Muscle of arm (tissue), 14 donors: ENCODE measurements around the gene PRTG. TPM values are rescaled to one million over a fixed set of nuclear protein-coding genes. Genes with fewer than 3 reads are reported as not detected.
A peak's percentile ranks its signal among the peaks of the same experiment; 100 is the strongest.
"Not testable (repeated sequence)": the region's sequence is repeated elsewhere in the genome, so short reads cannot be mapped to it uniquely, and the experiment has no call there.

ENCODE experiments used
- DNase-seq: peaks from one replicate; pipeline ENCODE4 v3.0.0-alpha.2; 2013
- long read RNA-seq, 11 donors: transcript quantifications; one replicate each; lab custom pipeline, GENCODE V29; 2026
- polyA plus RNA-seq, 12 donors: library from polyadenylated mRNA; unstranded; fragments of 120-200 nt; gene quantifications; one replicate each; pipeline ENCODE4 v1.2.1, GENCODE V29; 2013; ENCODE audit not compliant: insufficient read length in 12 of 12

PRTG gene, protein sequence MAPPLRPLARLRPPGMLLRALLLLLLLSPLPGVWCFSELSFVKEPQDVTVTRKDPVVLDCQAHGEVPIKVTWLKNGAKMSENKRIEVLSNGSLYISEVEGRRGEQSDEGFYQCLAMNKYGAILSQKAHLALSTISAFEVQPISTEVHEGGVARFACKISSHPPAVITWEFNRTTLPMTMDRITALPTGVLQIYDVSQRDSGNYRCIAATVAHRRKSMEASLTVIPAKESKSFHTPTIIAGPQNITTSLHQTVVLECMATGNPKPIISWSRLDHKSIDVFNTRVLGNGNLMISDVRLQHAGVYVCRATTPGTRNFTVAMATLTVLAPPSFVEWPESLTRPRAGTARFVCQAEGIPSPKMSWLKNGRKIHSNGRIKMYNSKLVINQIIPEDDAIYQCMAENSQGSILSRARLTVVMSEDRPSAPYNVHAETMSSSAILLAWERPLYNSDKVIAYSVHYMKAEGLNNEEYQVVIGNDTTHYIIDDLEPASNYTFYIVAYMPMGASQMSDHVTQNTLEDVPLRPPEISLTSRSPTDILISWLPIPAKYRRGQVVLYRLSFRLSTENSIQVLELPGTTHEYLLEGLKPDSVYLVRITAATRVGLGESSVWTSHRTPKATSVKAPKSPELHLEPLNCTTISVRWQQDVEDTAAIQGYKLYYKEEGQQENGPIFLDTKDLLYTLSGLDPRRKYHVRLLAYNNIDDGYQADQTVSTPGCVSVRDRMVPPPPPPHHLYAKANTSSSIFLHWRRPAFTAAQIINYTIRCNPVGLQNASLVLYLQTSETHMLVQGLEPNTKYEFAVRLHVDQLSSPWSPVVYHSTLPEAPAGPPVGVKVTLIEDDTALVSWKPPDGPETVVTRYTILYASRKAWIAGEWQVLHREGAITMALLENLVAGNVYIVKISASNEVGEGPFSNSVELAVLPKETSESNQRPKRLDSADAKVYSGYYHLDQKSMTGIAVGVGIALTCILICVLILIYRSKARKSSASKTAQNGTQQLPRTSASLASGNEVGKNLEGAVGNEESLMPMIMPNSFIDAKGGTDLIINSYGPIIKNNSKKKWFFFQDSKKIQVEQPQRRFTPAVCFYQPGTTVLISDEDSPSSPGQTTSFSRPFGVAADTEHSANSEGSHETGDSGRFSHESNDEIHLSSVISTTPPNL
- 1 to 10 TPM in 11 of 12 donors, not detected in 1; 1.4 to 4.4 (median 2.9) TPM for polyA plus RNA-seq
- long read RNA-seq, donor 1: 0 reads
- long read RNA-seq, donor 2: 0 reads
- long read RNA-seq, donor 3: 0 reads
- long read RNA-seq, donor 4: 0 reads
- long read RNA-seq, donor 5: 0 reads
- long read RNA-seq, donor 6, partial matches to known transcripts: 0 of 1 reads
- long read RNA-seq, donor 6, other reads (novel, unspliced or antisense): 0 of 1 reads
- long read RNA-seq, donor 7: 0 reads
- long read RNA-seq, donor 8: 0 reads
- long read RNA-seq, donor 9: 0 reads
- long read RNA-seq, donor 10: 0 reads
- long read RNA-seq, donor 11: 0 reads

DNA sequence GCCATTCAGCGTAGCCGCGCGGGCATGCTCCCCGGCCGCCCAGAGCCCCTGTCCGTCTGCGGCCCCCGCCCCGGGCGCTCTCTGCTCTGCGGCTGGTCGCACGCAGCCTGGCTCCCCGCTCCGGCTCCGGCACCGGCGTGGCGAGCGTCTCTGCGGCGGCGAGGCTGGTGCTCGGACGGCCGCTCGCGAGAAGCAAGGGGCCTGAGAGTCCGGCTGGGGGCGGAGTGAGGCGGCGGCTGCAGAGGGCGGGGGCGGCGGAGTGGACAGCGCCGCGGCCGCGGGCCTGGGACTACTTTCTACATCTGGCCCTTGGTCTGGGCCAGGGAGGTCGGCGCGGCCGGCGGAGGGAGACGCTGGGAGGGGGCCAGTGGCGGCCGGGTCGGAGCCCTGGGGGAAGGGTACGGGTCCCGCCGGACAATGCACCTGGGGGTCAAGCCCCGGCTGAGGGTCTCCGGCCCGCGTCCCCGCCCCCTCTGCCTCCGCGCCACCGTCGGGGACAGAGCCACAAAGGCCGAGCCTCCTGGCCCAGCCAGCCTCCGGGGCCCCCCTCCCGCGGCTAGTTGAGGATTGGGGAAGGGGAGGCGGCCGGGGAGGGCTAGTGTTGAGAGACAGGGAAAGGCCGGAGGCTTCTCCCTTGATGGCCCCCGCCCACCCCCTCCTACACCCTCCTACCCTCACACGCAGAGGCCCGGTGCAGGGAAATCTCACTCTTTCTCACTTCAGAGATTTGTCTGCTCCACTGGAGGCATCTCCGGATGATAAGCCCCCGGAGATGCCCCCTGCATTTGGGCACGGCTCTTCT, at the start of gene PRTG:
TSS of gene PRTG (minus strand) at position 226 of the 802 bp plus-strand sequence. CDS start at position 5, 221 bp downstream.
- DNase-seq: peak; percentile 83

DNA sequence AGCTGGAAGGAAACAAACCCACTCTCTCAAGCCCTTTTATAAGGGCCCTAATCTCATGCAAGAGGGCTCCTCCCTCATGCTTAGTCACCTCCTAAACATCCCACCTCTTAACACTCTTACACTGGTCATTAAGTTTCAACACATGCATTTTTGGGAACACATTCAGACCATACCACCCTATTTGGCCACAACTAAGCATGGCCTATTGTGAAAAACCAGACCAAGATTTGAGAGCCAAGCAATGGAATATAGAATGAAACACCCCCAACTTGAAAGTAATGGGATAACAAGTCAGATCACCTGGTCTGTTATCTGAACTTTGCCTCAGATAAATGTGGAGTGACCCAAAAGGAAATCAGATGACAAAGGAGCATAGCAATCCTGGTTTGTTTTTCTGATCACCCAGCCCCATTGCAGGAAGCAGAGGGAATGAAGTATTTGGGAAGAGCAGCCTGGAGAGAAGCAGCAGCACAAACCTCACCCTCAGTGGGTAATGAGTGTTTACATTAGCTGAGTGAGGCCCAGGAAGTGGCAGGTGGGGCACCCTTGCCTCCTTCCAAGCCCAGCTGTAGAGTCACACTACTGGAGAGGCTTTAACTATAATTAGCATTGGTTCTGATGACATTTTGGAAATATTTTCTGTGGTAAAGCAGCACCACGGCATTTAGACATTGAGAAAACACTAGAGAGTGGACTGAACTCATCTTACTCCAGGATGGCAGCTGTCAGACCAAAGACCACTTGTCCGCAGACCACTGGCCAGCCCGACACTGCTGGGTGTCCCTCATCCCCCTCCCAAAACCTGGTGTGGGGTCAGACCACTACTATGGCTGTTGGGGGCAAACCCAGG, 48.8 kb upstream of the PRTG start:
- no peak for DNase-seq

DNA sequence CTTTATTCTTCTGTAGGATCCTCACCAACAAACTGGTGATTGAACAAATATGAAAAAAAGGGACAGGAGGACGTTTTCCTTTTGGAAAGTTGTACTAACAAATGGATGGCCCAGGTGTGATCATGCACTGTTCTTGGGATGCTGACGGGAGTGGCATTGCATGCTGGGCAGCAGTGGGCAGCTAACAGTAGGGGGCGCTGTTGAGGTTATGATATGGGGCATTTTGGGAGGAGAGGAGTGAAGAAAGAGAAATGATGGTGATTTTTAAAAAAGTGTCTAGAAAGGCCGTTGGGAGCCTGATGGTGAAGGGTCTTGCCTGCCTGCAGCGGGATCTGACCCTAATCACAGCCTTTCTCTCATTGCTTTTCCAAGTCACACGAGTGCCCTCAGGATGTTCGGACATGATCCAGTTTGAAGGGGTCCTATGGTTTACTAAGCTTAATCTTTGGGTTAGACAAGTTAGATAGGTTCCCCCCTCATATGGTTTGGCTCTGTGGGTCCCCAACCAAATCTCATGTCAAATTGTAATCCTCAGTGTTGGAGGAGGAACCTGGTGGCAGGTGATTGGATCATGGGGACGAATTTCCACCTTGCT, 46.2 kb upstream of the PRTG start:
- no peak for DNase-seq

DNA sequence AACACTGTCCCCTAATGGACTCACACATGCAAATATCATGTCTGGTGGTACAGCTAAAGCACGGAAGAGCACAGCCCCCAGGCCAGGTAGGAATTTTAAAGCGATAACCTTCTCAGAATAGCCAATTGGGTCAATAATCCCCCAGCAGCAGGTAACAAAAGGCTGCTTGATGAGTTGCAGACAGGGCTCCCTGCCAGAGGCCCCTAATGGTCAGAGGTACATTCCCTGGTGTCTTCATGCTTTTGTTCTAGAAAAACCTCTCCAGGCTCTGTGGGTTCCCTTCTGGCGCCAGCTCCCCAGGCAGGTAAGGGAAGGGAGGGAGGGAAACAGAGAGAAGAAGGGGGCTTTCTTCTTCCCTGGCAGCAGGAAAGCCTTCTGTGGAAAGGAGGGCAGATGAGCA, 43.4 kb upstream of the PRTG start:
- no peak for DNase-seq

DNA sequence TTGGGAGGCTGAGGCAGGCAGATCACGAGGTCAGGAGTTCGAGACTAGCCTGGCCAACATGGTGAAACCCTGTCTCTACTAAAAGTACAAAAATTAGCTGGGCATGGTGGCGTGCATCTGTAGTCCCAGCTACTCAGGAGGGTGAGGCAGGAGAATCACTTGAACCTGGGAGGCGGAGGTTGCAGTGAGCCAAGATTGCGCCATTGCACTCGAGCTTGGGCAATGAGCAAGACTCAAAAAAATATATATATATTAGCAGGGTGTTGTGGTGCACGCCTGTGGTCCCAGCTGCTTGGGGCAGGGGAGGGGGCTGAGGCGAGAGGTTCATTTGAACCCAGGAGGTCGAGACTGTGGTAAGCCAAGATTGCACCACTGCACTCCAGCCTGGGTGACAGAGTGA, 42.6 kb upstream of the PRTG start:
- not testable (repeated sequence) for DNase-seq

DNA sequence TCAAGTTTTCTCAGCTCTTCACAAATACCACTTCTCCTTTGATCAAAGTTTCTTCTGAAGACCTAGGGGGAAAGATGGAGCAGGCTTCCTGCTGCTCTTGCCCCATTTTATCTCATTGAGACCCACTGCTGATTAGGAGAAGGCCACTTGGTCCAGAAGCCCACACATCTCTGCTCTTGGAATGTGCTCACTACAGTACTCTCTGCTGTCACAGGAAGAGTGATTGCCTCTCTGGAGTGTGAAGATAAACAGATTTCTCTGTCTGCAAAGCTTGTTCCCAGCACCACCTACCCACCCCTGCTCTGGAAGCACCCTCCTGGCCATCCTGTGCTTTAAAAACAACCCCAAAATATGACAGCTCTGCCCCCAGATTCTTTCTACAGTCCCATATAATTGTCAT, 41.3 kb upstream of the PRTG start:
- no peak for DNase-seq

DNA sequence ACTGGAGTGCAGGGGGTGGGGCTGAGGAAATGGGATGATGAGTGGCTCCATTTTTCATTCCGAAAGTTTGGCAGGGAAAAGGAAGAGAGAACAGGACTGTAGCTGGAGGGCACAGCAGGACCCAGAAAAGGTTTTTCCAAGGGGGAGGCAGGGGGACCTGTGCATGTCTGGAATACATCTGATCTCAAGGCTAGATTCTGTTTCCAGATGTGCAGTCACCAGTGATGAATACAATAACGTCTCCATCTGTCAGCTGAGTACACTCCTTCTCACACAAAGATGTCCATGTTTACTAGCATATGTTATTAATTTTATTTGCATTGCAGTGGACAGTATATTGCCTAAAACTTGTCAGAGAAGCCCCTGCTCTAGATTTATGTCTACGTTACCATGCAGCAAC, 39.9 kb upstream of the PRTG start:
- no peak for DNase-seq

DNA sequence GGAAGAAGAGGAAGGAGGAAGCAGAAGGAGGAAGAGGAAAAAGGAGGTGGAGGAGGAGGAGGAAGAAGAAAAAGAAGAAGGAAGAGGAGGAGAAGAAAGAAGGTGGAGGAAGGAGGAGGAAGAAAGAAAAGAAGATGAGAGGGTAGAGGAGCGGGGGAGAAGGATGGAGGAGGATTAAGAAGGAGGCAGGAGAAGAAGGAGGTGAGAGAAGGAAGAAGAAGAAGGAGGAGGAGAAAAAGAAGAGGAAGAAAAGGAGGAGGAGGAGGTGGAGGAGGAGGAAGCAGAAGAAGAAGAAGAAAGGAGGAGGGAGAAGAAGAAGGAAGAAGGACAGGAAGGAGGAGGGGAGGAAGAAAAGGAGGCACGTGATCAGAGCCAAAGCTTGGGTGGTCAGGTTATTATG, 37.3 kb upstream of the PRTG start:
- no peak for DNase-seq

DNA sequence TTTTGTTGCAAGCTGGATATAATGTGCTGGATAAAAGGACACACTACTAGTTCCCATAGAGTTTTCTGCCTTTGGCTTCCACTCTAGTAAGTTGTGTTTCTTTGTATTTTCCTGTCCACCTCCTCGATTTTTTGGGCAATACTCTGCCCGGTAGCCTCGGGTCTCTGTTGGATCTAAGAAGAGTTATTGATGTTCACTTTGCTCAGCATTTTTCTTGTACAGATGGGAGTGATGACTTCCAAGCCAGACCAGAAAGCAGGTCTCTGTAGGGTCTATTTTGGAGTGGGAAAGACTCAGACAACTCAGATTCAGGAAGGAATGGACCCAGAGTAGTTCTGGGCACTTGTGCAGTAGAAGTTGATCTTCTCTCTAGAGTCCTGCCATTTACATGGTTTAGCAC, 36.0 kb upstream of the PRTG start:
- no peak for DNase-seq

DNA sequence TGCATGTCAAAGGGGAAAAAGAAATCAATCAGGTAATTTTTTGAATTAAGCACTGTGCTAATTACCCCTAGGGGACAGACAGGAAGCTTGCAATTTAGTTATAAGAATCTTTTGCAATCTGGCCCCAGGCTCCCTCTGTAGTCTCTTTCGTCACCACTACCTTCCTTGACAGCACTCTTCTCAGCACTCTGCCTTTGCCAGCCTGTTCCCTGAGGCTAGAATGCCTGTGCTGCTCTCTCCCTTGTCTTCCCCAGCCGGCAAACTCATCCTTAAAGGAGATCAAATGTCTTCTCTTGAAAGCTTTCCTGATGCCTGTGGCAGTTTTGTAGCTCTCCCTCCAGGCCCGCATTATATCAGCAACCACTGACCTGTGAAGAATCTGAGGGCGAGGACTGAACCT, 32.4 kb upstream of the PRTG start:
- no peak for DNase-seq

DNA sequence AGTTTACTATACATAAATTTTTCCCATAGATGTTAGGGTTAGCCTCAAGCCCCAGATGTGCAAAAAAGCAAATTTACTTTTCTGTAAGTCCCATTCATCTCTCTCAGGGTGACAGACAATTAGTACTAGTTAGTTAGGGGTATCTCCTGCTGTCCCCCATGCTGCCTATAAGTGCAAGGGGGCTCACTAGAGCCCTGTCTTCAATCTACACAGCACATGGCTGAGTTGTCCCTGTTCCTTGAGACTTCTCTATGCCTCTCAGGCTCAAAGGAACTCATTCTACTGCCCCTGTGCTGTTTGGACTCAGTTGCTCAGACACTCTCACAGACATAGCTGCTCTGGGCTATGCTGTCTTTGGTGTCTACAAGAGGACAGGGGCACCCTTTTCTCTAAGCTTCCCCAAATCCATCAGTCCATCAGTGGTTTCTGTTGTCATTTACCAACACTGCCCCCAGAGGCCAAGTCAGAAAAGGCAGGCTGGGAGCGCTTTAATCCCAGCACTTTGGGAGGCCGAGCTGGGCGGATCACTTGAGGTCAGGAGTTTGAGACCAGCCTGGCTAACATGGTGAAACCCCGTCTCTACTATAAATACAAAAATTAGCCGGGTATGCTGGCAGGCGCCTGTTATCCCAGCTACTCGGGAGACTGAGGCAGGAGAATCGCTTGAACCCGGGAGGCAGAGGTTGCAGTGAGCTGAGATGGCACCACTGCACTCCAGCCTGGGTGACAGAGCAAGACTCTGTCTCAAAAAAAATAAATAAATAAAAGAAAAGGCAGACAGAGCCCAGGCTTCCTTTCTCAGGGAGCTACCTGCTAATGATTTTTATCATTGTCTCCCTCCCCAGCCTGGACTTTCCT, 31.4 kb upstream of the PRTG start:
- no peak for DNase-seq

DNA sequence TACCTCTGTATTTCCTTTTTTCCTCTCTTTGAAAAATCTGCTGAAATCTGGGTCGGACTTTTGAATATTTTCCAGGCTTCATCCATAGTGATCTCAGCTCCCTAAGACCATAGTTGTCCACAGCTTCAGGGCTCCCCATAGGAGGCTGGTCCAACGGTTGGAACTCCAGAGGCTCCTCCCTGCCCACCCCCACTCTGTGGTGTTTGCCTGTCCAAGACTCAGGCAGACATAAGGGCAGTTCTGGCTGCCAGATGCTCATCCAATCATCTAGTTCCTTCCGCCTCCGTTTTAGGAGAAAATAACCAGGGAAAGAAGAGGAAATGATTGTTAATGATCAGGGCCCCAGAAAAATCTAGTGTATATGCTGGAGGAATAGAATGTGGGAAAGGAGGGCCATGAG, 27.9 kb upstream of the PRTG start:
- DNase-seq: no peak

DNA sequence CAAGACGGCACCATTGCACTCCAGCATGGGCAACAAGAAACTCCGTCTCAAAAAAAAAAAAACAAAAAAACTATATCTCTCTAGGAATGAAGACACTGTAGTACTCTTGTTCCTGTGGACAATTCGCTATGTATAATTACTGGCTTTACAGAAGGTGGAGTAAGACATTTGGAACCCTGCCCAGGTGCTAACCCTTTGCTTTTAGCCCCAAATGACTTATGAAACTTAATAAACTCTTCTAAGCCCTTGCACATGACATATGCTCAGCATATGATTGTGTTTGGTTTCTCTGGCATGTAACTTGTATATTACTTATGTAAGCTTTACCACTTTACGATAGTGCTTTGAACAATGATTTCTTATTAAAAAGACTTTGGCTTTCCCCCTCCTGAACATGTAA, 27.3 kb upstream of the PRTG start:
- no peak for DNase-seq

DNA sequence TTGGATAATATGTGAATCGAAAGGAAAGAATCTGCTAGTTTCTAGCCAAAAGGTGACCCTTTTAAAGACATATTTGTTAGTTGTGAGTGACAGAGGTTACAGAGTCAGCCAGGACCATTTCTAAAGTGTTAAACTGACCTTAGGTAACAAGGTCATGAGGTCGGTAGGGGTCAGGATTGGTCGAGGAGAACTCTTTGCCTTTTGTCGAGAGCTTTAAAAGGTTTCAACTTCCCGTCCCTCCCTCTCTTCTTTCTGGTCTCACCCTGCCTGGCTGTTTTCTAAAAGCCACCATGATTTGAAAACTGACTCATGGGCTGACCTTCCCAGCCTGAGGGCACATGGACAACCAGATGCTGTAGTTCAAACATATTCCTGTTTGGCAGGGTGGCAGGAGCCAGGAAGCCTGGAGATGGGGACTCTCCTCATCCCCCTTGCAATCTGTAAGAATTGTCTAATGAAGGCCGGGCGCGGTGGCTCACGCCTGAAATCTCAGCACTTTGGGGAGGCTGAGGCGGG, 25.8 kb upstream of the PRTG start:
- DNase-seq: no peak

DNA sequence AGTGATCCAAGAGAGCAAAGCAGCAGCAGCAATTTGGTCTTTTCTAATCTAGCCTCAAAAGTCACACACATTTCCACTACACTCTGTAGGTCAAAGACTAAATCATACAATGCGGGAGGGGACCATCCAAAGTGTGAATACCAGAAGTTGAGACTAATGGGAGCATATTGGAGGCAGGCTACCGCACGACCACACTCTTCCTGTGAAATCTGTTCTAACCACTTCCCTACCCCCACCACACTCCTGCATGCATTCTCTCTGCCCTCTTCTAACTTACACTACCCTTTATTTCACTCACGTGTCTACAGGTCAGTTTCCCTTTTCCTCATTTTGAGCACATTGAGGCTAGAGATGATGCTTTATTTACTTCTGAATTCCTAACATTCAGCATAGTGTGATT, 23.7 kb upstream of the PRTG start:
- DNase-seq: no peak

DNA sequence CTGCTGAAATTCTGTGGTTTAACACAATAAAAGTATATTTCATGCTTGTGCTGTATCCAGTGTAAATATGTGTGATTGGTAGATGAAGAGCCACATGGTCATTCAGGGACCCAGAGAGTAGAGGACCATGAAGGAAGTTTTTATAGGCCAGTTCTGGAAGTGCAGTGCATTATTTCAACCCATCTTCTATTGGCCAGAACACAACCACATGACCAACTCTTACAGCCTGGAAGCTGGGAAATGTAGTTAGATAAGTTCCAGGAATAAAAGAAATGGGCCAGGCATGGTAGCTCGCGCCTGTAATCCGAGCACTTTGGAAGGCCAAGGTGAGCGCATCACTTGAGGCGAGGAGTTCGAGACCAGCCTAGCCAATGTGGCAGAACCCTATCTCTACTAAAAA, 21.4 kb upstream of the PRTG start:
- DNase-seq: no peak

DNA sequence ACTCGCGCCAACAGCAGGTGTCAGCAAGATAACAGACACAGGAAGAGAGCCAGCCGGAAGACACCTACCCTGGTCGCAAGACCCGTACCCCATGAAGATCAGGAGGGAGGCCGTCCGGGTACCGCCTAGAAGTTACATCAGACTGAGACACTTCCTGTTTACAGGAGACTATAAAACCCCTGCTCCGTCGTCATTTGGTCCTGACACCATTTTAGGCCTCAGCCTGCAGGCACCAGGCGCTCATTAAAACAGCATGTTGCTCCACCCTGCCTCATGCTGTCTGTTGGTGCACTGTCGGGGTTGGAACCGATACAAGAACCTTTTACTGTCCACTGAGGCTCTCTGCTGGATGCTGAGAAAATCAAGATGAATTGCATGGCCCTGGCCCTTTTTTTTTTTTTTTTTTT, 15.6 kb upstream of the PRTG start:
- no peak for DNase-seq

DNA sequence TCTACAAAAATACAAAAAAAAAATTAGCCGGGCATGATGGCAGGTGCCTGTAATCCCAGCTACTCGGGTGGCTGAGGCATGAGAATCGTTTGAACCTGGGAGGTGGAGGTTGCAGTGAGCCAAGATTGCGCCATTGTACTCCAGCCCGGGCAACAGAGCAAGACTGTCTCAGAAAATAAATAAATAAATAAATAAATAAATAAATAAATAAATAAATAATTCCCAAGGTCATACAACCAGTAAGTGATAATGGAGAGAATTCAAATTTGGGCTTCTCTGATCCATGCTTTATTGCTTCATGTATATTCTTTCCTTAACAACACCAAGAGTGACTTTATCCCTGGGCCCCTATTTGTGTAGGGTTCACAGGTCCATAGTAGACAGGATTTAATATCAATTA, 10.5 kb upstream of the PRTG start:
- not testable (repeated sequence) for DNase-seq
